Activated CD4-positive, alpha-beta T cell treated with anti-CD3 and anti-CD28 coated beads for 24 hours (primary cell): ENCODE data around the gene TEKT1.
"Not testable (repeated sequence)": the region's sequence is repeated elsewhere in the genome, so short reads cannot be mapped to it uniquely, and the experiment has no call there.

Source experiments
- DNase-seq, 2 donors: peaks; one replicate each; pipeline ENCODE4 v3.0.0-alpha.2; 2020; ENCODE audit warnings: low read depth in 2 of 2

TEKT1 gene

DNA sequence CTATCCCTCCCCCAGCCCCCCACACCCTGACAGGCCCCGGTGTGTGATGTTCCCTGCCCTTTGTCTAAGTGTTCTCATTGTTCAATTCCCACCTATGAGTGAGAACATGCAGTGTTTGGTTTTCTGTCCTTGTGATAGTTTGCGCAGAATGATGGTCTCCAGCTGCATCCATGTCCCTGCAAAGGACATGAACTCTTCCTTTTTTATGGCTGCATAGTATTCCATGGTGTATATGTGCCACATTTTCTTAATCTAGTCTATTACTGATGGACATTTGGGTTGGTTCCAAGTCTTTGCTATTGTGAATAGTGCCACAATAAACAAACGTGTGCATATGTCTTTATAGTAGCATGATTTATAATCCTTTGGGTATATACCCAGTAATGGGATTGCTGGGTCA, 15.2 kb downstream of the TEKT1 start:
- DNase-seq, result not testable (repeated sequence)

- no peak for DNase-seq
These were observed 15.8 kb downstream of the TEKT1 start for GRCh38 chr17:6815775-6816174.

DNA sequence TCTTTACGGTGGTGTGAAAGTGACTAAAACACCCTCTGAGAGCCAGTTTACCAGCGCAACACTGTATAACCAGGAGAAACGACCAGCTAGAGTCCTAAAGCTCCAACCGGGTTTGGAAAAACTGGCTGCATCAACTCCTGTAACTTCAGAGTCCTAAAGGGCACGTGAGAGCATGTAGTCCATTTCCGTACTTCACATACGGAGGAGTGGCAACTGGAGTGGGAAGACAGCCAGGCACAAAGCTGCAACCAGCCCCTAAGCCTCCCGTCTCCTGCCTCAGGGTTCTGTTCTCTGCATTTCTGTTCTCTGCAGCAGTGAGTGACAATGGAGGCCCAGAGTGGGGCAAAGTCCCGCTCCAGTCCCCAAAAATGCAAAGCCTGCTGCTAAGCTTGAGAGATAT, 19.2 kb downstream of the TEKT1 start:
- DNase-seq, result no peak

DNA sequence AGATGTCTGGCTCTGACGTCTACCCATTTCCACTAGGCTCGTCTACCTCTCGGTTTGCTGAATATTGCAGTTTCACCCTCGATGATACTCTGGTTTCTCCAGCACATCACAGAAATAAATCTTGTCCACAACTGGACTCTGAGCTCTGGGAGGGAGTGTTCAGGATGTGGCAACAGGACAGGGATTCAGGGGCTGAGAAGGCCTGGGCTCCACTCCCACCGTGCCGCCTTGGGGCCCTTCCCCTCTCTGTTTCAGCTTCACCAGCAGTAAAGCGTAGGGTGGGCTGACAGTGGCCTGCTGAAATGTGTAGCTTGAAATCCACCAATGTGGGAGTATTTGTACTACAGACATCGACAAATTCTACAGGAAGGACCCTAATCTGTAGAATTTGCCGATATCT, 20.0 kb downstream of the TEKT1 start:
- DNase-seq, result no peak

DNA sequence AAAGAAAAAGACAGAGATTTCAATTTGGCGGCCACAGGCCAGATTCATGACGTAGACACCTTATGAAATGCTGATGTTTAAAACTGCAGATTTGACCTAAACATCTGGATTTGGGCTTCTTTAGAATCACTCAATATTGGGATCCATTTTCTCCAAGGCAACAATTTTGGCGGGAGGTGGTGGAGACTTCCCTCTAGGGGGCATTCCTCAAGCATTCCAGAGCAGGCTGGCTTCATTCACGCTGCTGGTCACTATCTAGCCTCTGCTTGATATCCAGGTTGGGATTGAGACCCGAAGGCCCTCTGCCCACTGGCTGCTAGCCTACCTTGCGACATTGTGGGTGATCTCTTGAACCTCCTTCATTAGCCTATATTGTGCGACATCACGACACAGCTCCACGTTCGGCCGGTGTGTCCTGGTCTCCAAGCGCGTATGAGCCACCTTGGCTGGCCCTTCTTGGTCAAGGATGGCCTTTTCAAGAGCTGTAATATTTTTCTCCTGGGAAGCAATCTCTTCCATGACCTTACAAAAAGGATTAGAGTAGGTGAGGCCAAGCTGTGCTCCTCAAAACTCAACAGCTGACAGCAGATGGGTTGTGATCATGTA, 31.0 kb downstream of the TEKT1 start:
- peak in 1 of 2 donors; percentile 9 for DNase-seq

- no peak for DNase-seq
These were observed 31.8 kb downstream of the TEKT1 start for GRCh38 chr17:6799738-6800137.

DNA sequence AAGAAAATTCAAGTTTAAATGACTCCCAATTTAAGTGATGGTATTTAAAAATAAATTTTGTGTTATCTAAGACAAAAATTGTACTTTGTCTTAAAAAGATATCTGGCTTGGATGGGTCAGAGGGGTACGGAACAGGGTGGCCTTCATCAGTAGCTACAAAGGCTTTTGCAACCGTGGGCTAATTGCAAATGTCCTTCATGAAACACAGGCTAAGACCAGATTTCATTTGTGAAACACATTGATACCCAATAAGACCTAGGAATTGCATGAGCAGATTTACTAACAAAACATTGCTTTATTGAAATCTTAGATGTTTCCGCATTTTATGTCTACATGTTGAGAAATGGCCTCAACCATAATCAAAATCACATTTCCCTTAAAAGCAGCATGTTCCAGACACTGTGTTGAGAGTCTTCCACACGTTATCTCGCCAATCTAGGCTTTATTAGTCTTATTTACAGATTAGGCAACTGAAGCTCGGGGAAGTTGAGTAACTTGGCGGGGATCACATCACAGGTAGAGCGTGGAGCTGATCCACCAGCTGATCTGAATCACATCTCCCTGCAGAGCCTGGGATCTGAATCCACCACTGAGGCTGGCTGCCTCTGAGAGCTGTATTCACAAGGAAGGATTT, 33.7 kb downstream of the TEKT1 start:
- DNase-seq, result no peak

DNA sequence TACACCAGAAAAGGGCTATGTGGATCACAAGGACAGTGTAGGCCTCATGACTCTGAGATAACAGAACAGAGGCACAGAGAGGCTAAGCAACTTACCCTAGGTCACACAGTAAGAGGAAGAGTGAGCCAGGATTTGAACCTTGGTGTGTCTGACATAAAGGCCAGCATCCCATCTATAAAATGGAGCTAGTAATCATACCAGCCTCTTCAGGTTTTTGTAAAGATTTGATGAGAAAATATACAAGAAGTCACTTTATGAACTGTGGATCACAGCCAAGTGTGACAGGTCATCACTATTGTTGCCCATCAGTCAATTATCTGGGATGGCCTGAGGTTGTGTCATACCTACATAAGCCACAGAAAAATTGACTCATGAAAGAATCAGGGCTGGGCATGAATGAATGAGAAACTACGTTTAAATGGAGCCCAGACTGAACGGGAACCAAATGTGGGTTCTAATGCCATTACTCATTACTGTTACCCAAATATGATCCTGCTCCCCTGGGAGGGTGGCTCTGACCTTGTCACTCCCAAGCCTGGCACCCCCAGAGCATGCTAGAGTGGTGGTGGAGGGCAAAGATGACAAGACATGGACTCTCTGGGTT, 34.5 kb downstream of the TEKT1 start:
- no peak for DNase-seq

DNA sequence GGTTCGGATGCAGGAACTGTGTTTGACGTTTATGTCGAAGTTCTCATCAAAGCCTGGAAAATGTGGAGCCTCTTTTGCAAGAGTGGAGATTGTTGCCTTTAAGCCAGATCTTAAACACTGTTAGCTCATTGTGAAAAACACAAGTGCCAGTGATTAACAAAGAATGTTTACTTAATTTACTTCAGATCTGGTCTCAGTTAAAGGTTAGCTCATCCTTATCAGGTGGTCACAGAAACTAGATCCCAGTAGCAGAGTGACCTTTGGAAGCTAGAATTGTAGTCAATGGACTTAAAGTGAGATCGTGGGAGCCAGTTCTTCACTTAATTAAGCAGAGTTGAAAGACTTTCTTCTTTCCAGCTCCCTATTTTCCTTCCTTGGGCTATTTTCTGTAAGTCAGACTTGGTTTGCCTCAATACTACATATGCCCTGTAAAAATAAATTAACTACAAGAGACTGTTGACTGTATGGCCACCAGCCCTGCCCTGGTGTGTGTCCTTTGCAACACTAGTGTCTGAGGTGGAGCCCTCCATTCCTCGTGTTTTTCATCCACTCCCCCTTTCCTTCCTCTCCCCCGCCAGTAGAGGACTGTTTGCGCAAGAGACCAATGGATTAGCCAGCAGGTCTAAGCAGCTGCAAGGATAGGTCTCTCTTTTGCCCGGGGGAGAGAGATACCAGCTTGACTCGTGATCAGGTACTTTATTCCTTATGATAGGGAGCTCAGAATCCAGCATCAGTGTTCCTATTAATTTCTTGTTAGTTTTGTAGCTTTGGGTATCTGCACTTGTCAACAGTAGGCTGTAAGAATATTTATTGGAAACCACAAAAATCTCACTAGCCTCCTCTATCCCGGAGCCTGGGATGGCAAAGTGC, 35.3 kb downstream of the TEKT1 start:
- no peak for DNase-seq

- no peak for DNase-seq
These were observed 37.6 kb downstream of the TEKT1 start for GRCh38 chr17:6793748-6794493.

GRCh38 chr17:6789146-6789545, 42.4 kb downstream of the TEKT1 start:
- no peak for DNase-seq

DNA sequence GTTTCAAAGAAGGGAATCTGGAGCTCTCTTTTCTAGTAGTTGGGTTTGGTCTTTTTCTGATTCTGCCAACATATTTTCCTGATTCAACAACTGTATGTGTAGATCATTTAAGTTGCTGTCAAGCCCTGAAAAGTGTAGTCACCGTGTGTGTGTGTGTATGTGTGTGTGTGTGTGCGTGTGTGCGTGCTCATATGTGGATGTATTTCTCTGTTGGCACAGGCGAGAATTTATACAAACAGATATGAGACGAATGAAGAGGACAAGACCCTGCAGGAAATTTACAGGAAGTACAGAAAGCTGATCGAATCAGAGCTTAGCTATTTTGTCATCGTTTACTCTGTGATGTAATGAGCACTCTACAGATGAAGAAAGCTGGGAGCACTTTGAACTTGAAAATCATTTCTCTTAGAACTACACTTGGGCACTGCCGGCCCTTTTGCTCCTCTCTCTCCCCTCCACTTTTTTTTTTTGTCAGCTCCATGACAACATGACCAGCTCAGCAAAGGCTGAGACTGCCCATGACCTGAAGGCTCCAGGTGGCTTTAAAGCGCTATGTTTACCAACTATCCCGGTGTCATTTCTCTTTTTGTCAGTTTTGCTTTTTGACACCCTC, 44.3 kb downstream of the TEKT1 start:
- DNase-seq, result no peak

- DNase-seq, result no peak
These were observed 44.9 kb downstream of the TEKT1 start for GRCh38 chr17:6786618-6787017.

DNA sequence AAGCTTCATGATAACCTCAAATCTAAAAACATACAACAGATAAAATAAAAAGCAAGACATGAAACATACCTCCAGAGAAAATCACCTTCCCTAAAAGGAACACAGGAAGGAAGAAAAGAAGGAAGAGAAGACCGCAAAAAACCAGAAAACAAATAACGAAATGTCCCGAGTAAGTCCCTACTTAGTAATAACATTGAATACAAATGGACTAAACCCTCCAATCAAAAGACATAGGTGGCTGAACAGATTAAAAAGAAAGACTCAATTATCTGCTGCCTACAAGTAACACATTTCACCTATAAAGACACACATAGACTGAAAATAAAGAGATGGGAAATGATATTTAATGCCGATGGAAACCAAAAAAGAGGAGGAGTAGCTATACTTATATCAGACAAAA, 49.3 kb downstream of the TEKT1 start:
- no peak for DNase-seq

GRCh38 chr17:6780886-6781285, 50.6 kb downstream of the TEKT1 start:
- DNase-seq, result no peak

GRCh38 chr17:6780001-6780400, 51.5 kb downstream of the TEKT1 start:
- DNase-seq, result no peak

DNA sequence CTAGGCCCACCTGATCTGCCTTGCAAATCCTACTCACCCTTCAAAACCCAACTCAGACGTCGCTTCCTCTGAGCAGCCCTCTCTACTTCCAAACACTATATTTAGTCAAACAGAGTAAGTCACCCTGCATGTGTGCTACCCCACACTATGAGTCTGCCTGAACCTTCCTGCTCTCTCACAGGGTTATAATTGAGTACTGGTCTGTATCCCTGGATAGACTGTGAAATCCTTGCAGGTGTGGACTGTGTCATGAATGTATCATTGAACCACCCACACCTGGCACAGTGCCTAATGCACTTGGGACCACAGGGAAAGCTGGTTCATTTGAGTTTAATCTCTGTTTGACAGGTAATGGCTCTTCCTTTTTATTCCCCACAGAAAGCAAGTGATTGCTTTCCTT, 52.1 kb downstream of the TEKT1 start:
- DNase-seq, result no peak

GRCh38 chr17:6775871-6776405, 55.6 kb downstream of the TEKT1 start, which contains the start of gene FBXO39:
Gene FBXO39 (plus strand): TSS chr17:6776215. CDS start chr17:6779869, 3,654 bp downstream.
- DNase-seq, result no peak

GRCh38 chr17:6774906-6775305, 56.6 kb downstream of the TEKT1 start:
- not testable (repeated sequence) for DNase-seq

DNA sequence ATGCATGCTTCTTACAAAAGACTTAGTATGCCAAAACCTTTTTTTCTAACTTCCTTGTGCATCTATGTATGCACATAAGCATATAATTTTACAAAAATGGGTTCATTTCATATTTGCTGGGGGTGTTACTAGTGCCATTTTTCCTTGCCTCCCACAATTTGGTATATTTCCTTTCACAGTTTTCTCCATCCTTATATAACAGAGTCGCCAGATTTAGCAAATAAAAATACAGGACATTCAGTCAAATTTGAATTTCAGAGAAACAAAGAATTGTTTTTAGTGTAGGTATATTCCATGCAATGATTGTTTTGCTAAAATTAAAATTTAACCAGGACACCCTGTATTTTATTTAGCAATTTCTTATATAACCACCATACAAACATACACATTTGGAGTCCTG, 59.5 kb downstream of the TEKT1 start:
- DNase-seq, result no peak

GRCh38 chr17:6768447-6768846, 63.1 kb downstream of the TEKT1 start:
- no peak for DNase-seq
